Activated CD4-positive, alpha-beta T cell treated with anti-CD3 and anti-CD28 coated beads for 1 hour (primary cell): ENCODE data around the gene ITCH.
"Not testable (repeated sequence)": the region's sequence is repeated elsewhere in the genome, so short reads cannot be mapped to it uniquely, and the experiment has no call there.

Source experiments
- DNase-seq: peaks from one replicate; pipeline ENCODE4 v3.0.0-alpha.2; 2020

The ITCH gene

GRCh38 chr20:34421766-34422466 lies 58.8 kb downstream of the ITCH start:
- DNase-seq, result no peak

GRCh38 chr20:34425032-34425690 lies 62.1 kb downstream of the ITCH start:
- not testable (repeated sequence) for DNase-seq

- DNase-seq, result no peak
Measured at GRCh38 chr20:34426026-34426425, 63.0 kb downstream of the ITCH start.

- DNase-seq, result no peak
Measured at GRCh38 chr20:34427331-34427730, 64.3 kb downstream of the ITCH start.

GRCh38 chr20:34427784-34428183 lies 64.7 kb downstream of the ITCH start:
- DNase-seq, result no peak

- no peak for DNase-seq
Measured at GRCh38 chr20:34431168-34431567, 68.1 kb downstream of the ITCH start.

- not testable (repeated sequence) for DNase-seq
Measured at GRCh38 chr20:34432663-34433062, 69.6 kb downstream of the ITCH start.

GRCh38 chr20:34433391-34433790 lies 70.3 kb downstream of the ITCH start:
- DNase-seq, result no peak

- no peak for DNase-seq
Measured at GRCh38 chr20:34435589-34435988, 72.5 kb downstream of the ITCH start.

- DNase-seq, result no peak
Measured at GRCh38 chr20:34437330-34437986, 74.4 kb downstream of the ITCH start.

GRCh38 chr20:34439168-34439567 lies 76.1 kb downstream of the ITCH start:
- DNase-seq, result no peak

- DNase-seq, result not testable (repeated sequence)
Measured at GRCh38 chr20:34441423-34441822, 78.3 kb downstream of the ITCH start.

GRCh38 chr20:34443546-34443945 lies 80.5 kb downstream of the ITCH start:
- DNase-seq, result no peak

GRCh38 chr20:34445177-34446065 lies 82.3 kb downstream of the ITCH start:
- no peak for DNase-seq

GRCh38 chr20:34448517-34448916 lies 85.4 kb downstream of the ITCH start:
- DNase-seq, result no peak

GRCh38 chr20:34449674-34450592 lies 86.9 kb downstream of the ITCH start:
- DNase-seq, result no peak

GRCh38 chr20:34452281-34452982 lies 89.4 kb downstream of the ITCH start:
- DNase-seq, result no peak

- DNase-seq, result no peak
Measured at GRCh38 chr20:34458631-34459030, 95.6 kb downstream of the ITCH start.

GRCh38 chr20:34459209-34459897 lies 96.3 kb downstream of the ITCH start:
- DNase-seq, result no peak

- no peak for DNase-seq
Measured at GRCh38 chr20:34461779-34462087, 98.7 kb downstream of the ITCH start.

- no peak for DNase-seq
Measured at GRCh38 chr20:34468951-34469350, 105.9 kb downstream of the ITCH start.
